Spinal cord (tissue), 10 donors: ENCODE results near the gene NFE2. TPM values are rescaled to one million over a fixed set of nuclear protein-coding genes. Genes with fewer than 3 reads are reported as not detected.

Experiments
- DNase-seq, 6 donors: peaks; one replicate each; pipeline versions ENCODE4 v3.0.0 to v3.0.0-alpha.2; 2013 to 2015; ENCODE audit warnings: low spot score in 6 of 6, low read depth in 4 of 6
- H3K27ac ChIP-seq: one replicate; pipeline ENCODE4 v1.5.1; 2013; ENCODE audit warnings: low read depth, low read length, control low read depth
- H3K27me3 ChIP-seq: one replicate; pipeline ENCODE4 v1.6.1; 2013; ENCODE audit warnings: low read length; ENCODE audit not compliant: control insufficient read depth, insufficient read depth
- H3K36me3 ChIP-seq: one replicate; pipeline ENCODE4 v1.6.1; 2013; ENCODE audit warnings: low read length; ENCODE audit not compliant: control insufficient read depth, insufficient read depth
- H3K4me1 ChIP-seq: one replicate; pipeline ENCODE4 v1.6.1; 2013; ENCODE audit warnings: low read length; ENCODE audit not compliant: control insufficient read depth, insufficient read depth
- H3K4me3 ChIP-seq: one replicate; pipeline ENCODE4 v1.5.1; 2013; ENCODE audit warnings: low read depth, low read length, control low read depth
- H3K9me3 ChIP-seq: one replicate; pipeline ENCODE4 v1.6.1; 2013; ENCODE audit warnings: low read length; ENCODE audit not compliant: control insufficient read depth, insufficient read depth
- whole genome bisulfite sequencing: methylation state at CpG from one replicate; pipeline ENCODE4 v1.1.5; 2013; ENCODE audit warnings: missing lambda C conversion rate; ENCODE audit not compliant: insufficient coverage; 5-methylcytosine and 5-hydroxymethylcytosine counted together
- polyA plus RNA-seq, 2 donors: library from polyadenylated mRNA; unstranded; fragments of 120-200 nt; gene quantifications; one replicate each; pipeline ENCODE4 v1.2.1, GENCODE V29; 2013; ENCODE audit not compliant: insufficient read length in 2 of 2
- total RNA-seq, 2 donors: library from RNA; depleted of rRNA in 1 of 2; stranded (reverse); fragments of 120-200 nt in 1 of 2; fragments of >200 nt in 1 of 2; gene quantifications; one replicate each; pipeline versions ENCODE4 v1.2.3 to v1.2.4, GENCODE V29; 2013 to 2014
- donor health status: healthy.

The NFE2 gene
- total and polyA plus RNA-seq, 4 donors = 1.3 to 6.5 (median 4.0) TPM

GRCh38 chr12:54311051-54311450, 10.2 kb upstream of the NFE2 start:
- Histone ChIP-seq H3K4me3 (no peak overlapping the region), H3K27me3 (no peaks in the 10 kb centered on the region), H3K4me1 (no peaks in the 10 kb centered on the region), H3K36me3 (no peaks in the 10 kb centered on the region), H3K27ac (no peak overlapping the region), H3K9me3 (no peaks in the 10 kb centered on the region)
- no CpG with 5 or more reads among the region's 2 CpGs for WGBS
- no peak for DNase-seq

DNA sequence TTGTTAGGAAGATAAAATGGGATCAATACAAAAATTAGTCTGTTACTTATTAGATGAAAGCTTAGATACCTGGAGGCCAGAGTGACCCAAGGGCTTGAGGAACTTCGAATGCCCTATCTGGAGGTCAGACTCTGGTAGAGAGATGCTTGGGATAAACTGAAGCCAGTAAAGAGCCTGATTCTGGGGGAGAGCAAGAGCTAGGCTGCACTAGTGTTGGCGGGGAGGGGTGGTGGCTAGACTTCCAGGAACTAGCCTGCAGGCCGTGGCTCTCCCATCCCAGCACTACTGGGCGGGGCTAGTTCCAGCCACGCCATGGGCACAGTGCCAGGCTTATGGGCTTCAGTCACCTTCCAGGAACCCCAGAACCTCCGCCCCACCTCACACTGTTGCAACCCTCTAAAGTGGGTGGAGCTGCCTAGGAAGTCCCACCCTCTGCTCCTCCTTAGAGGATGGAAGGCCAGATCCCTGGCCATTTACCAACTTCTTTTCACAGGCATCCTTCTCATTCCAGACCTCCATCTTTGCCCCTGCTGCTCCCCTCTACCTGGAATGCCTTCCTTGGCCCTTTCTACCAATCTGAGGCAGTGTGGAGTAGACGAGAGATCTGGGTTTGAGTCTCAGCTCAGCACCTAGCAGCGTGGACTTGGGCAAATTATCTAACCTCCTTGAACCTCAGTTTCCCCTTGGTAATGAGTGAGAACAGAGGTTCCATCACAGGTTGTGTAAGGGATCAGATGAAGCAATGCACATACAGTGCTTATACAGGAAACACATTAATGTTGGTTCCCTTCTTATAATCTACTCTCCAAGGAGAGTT, 6.3 kb upstream of the NFE2 start:
- no peaks in the 10 kb centered on the region for H3K4me1 ChIP-seq
- 74% methylated on average over 6 of the region's 8 CpGs for WGBS

DNA sequence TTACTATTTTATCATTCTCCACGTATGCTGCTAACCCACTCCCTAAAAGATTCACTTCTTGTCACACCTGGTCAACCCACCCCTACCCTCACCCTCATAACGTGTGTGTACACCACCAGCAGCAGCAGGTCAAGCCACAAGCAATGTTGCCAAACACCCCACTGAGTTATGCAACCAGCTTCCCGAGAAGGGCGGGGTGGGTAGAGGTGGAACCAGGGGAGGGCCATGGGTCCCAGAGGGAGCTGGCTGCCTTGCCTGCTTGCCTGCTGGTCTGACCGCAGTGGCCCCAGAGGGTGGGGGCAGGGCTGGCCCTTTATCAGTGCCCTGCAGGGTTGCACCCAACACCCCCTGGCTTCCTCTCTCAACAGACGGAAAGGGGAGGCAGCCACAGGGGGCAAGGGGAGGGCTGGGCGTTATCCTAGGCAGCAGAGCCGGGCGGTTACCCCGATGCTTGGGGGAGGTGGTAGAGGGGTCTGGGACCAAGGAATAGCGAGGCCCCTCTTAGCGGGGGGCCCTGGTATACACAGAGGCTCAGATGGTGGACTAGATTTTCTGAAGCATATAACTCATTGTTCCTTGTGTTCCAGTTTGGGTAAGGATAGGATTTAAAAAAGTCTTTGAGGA, 3.5 kb upstream of the NFE2 start:
- Histone ChIP-seq H3K27ac (no peak overlapping the region), H3K9me3 (no peaks in the 10 kb centered on the region), H3K36me3 (no peaks in the 10 kb centered on the region), H3K4me1 (peaks cover 11% of the 10 kb centered on the region), H3K27me3 (peaks cover 16% of the 10 kb centered on the region), H3K4me3 (no peak overlapping the region)
- 16% methylated on average over 7 of the region's 12 CpGs for WGBS
- DNase-seq = no peak

More for the DNA sequence above, 6.3 kb upstream of the NFE2 start:
- no peak for DNase-seq
- no peak overlapping the region for H3K27ac ChIP-seq
- H3K27me3 ChIP-seq = no peaks in the 10 kb centered on the region
- H3K9me3 ChIP-seq = no peaks in the 10 kb centered on the region
- no peak overlapping the region for H3K4me3 ChIP-seq
- H3K36me3 ChIP-seq = no peaks in the 10 kb centered on the region

- no peaks in the 10 kb centered on the region for H3K36me3 ChIP-seq
- no peak overlapping the region for H3K4me3 ChIP-seq
- H3K4me1 ChIP-seq = peaks cover 11% of the 10 kb centered on the region
- no peaks in the 10 kb centered on the region for H3K9me3 ChIP-seq
- H3K27me3 ChIP-seq = peaks cover 20% of the 10 kb centered on the region
- no peak for DNase-seq
- no peak overlapping the region for H3K27ac ChIP-seq
These were observed 2.8 kb upstream of the NFE2 start for GRCh38 chr12:54303640-54304039.

- Histone ChIP-seq H3K36me3 (no peaks in the 10 kb centered on the region), H3K4me3 (peak overlapping the region; percentile 26), H3K27ac (no peak overlapping the region), H3K4me1 (peaks cover 11% of the 10 kb centered on the region), H3K27me3 (peaks cover 20% of the 10 kb centered on the region), H3K9me3 (no peaks in the 10 kb centered on the region)
- DNase-seq = no peak
- WGBS = no CpG with 5 or more reads among the region's 1 CpG
These were observed 723 bp upstream of the NFE2 start for GRCh38 chr12:54301428-54302048.

- H3K9me3 ChIP-seq = no peaks in the 10 kb centered on the region
- peak overlapping the region; percentile 26 for H3K4me3 ChIP-seq
- WGBS = 63% methylated on average over 1 of the region's 3 CpGs
- H3K27me3 ChIP-seq = peaks cover 20% of the 10 kb centered on the region
- peaks cover 11% of the 10 kb centered on the region for H3K4me1 ChIP-seq
- DNase-seq = no peak
- H3K27ac ChIP-seq = no peak overlapping the region
- H3K36me3 ChIP-seq = no peaks in the 10 kb centered on the region
These were observed 537 bp downstream of the NFE2 start for GRCh38 chr12:54300225-54300731.

DNA sequence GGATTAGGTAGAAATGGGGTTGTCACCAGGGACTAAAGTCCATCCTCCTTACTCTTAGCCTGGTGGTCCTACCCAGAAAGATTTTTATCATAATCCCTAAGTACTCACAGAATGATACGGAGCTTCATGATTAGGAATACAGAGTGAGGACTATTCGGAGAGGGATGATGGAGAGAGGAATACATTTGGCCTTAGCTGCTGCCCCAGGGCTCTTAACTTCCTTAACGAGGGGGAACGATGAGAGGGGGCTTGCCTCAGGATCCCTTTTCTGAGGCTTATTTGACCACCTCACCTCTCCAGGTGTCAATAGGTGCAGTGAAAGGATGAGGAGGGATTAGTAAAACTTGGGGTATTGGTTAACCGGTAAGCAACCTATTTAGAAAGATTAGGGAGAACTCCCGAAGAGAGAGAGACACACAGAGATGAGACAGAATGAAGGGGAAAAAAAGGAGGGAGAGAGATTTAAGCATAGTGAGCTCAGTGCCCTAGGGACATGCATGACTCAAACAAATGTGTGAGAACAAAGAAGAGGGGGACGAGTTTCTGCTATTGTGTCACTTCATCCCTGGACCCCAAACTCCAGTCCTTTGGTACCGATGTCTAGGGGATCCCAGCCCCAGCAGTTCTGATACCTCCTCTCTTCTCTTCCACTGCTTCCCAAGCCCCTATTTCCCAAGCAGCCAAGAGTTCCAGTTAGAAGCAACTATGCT, 1.1 kb downstream of the NFE2 start:
- peaks cover 16% of the 10 kb centered on the region for H3K4me1 ChIP-seq
- no peaks in the 10 kb centered on the region for H3K36me3 ChIP-seq
- no peak overlapping the region for H3K27ac ChIP-seq
- no peaks in the 10 kb centered on the region for H3K9me3 ChIP-seq
- peaks cover 20% of the 10 kb centered on the region for H3K27me3 ChIP-seq
- WGBS = 100% methylated on average over 1 of the region's 8 CpGs
- no peak for DNase-seq
- H3K4me3 ChIP-seq = no peak overlapping the region

DNA sequence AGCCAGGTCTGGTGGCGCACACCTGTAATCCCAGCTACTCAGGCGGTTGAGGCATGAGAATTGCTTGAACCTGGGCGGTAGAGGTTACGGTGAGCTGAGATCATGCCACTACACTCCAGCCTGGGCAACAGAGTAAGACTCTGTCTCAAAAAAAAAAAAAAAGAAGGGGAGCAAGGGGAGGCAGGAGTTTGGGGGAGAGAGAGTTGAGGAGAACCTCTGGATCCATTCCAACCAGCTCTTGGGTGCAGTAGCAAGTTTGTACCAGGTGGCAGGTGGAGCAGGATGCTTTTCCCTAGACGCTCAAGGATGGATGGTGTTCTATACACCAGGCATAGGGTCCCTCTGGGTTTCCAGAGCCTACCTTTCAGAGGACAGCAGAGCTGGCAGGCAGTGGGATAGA, 1.9 kb downstream of the NFE2 start:
- DNase-seq = no peak
- WGBS = 100% methylated on average over 4 of the region's 5 CpGs
- H3K4me3 ChIP-seq = no peak overlapping the region
- peaks cover 20% of the 10 kb centered on the region for H3K27me3 ChIP-seq
- H3K4me1 ChIP-seq = peaks cover 22% of the 10 kb centered on the region
- no peaks in the 10 kb centered on the region for H3K36me3 ChIP-seq
- no peaks in the 10 kb centered on the region for H3K9me3 ChIP-seq
- no peak overlapping the region for H3K27ac ChIP-seq

DNA sequence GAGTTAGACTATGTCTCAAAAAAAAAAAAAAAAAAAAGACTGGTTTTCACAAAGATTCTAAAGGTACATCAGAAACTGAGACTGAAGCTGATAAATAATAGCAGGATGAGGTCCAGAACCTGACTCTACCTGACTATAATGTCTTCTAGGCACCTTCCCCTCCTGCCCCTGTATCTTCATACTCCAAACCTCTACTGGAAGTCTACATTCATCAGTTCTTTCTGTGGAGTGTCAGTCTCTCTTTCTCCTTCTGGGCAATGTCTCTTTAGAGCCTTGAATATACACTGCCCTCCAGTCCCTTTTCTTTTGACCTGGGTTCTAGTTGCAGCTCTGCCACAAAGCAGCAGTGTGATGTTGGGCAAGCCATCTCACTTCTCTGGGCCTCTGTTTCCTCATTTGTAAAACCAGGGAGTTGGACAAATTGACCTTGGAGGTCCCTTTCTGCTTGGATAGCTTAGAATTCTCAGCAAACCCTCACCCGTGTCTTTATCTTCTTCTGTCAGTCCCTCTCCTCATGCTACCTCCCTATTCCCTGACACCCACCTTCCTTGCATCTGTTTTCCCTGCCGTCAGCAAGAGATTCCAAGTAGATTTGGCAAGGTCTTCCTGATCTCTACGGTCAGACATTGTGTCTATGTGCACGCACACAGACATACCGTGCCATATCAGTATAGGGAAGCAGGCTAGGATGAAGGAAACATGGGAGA, 4.3 kb downstream of the NFE2 start:
- Histone ChIP-seq H3K4me1 (peaks cover 22% of the 10 kb centered on the region), H3K4me3 (no peak overlapping the region), H3K27ac (no peak overlapping the region), H3K9me3 (no peaks in the 10 kb centered on the region), H3K27me3 (peaks cover 20% of the 10 kb centered on the region), H3K36me3 (peaks cover 10% of the 10 kb centered on the region)
- WGBS = 96% methylated on average over 2 of the region's 5 CpGs
- DNase-seq = no peak
